NOMO-1 treated with DMSO at 0.1 percent for 48 hours (cell line): ENCODE measurements around the gene RNU1-2.
"Not testable (repeated sequence)": the region's sequence is repeated elsewhere in the genome, so short reads cannot be mapped to it uniquely, and the experiment has no call there.

Experiments used
- DNase-seq: peaks from one replicate; lab custom pipeline; 2025; ENCODE audit not compliant: unreplicated experiment; lab: John Stamatoyannopoulos, UW

Gene RNU1-2

DNA sequence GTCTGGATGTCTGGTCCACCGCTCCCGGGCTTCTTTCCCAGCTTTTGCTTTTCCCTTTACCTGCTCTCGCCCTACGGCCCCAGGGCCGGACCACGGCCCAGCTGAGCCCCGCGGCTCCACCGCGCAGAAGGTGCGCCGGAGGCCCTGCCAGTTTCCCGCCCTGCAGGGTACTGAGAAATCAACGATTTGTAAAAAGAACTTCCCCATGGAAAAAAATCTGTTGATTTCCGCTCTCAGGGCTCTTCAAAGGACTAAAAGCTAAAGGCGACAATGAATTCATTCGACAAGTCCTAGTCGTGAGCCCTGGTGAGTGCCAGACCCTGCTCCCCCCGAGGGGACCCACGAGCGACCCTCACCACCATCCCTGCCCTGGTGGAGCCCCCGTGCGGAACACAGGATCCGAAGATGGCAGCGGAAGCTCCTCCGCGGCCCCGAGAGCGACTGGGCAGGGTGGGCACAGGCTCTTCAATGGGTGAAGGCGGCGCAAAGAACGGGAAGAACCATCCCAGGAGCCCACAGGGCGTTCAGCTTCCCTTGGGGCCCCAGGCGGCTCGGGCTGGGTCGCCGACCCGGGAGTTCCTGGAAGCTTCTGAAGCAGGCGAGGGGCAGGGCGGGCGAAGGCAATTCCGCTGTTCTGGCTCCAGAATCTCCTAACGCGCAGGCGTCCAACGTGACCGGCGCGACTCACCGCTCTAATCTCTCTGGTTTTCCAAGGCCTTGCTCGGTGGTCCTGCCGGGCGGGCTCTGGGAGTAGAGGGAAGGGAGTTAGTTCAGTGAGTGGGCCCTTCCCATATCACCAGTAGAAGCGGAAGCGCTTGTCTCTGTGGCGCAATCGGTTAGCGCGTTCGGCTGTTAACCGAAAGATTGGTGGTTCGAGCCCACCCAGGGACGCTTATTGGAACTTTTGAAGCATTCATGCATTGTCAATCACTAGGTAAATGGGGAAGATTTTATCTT is 6.6 kb upstream of the RNU1-2 start:
- DNase-seq = peak; percentile 59

DNA sequence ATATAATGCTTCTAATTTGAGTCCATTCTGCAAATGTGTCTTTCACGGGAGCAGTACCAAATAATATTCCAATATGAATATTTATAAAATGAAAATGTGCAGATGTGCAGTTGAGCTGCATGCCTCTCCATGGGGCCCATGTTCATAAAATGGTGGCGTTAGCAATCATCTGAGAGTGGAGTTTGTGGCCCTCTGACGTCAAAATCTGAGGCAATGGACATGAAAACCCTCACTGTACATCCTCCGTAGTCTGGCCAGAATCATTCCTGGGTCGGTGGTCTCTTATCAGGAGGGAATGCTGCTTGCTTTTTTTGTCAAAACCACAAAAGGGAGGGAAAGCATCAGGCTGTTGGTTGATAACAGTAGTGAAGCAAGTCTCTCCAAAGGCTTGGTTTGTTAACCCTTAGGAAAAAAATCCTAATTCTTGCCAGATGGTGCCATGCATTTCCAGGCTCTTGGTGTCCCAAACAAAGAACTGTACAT is 5.2 kb upstream of the RNU1-2 start:
- DNase-seq = not testable (repeated sequence)

DNA sequence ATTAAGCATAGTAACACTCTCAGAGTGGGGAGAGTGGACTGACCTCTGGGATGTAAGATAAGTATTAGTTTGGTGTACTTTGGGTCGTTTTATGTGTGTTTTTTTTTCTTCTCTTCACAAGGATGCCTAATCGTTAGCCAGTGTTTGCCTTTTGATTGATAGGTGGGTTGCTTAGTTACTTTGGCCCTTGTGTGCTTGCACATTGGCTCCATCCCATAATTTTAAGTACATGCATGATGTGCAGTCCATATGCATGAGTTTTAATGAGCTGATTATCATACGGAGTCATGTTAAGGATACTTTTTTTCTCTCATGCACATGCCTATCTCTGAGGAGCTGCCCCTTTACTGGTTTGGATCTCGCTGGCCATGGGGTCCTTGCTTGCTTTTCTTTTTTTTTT is 4.7 kb upstream of the RNU1-2 start:
- not testable (repeated sequence) for DNase-seq

DNA sequence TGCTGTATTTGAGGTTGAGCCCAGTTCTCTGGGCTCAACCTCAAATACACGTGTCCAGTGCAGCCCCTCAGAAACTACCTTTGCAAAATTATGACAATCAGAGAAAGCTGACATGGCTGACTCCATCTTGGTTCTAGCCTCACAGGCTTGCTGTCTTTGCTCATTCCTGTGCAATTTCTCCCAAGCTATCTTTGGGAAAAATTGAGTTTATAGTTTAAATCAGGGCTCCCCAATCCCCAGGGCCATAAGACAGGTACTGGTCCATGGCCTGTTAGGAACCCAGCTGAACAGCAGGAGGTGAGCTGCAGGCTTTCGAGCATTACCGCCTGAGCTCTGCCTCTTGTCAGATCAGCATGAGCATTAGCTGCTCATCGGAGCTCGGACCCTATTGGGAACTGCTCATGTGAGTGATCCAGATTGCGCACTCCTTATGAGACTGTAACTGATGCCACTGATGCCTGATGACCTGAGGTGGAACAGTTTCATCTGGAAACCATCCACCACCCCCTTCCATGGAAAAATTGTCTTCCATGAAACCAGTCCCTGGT is 2.7 kb upstream of the RNU1-2 start:
- not testable (repeated sequence) for DNase-seq

DNA sequence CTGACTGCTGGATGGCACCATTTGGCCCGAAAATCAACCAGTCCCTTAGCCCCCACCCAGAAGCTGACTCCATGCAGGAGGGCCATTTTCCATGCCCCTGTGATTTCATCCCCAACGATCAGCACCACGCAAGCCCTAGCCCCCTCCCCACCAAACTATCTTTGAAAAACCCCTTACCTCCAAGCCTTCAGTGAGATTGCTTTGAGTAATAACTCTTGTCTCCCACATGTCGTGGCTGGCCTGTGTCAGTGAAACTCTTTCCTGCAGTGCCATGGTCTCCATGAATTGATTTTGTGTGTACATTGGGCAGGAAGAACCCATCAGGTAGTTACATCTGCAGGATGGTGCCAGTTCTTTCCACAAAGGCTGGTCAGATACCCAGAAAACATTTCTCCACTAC is 2.0 kb upstream of the RNU1-2 start:
- not testable (repeated sequence) for DNase-seq

DNA sequence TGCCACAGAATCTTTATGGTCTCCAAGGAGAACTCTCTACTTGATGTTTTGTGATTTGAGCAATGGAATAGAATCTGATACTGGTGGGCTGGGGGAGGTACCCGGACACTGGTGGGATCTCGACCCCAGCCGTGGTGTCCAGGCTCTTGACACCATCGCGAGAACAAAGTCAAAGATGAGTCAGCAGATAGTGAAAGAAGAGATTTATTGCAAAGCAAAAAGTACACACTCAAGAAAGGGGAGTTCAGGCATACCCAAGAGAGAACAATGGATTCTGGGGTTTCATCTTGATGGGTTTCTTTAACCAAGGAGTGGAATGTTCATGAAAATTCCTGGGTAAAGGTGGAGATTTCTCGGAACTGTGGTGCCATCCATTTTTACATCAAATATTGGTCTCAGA is 1.4 kb upstream of the RNU1-2 start:
- not testable (repeated sequence) for DNase-seq

DNA sequence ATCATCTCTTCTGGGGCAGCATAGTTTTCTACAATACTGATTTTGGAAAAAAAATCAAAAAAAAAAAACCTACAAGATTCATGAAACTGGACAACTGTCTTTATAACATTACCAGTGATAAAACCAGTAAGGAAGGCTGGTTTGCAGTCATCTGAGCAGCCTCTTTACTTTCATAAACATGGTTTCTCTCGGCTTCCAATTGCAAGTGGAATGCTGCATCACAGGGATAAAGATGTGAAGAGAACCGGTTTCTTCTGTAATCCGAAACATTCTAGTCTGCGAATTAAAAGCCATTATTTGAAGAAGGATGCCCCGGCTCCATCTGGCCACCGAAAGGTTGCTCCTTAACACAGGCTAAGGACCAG is 565 bp upstream of the RNU1-2 start:
- DNase-seq = not testable (repeated sequence)

DNA sequence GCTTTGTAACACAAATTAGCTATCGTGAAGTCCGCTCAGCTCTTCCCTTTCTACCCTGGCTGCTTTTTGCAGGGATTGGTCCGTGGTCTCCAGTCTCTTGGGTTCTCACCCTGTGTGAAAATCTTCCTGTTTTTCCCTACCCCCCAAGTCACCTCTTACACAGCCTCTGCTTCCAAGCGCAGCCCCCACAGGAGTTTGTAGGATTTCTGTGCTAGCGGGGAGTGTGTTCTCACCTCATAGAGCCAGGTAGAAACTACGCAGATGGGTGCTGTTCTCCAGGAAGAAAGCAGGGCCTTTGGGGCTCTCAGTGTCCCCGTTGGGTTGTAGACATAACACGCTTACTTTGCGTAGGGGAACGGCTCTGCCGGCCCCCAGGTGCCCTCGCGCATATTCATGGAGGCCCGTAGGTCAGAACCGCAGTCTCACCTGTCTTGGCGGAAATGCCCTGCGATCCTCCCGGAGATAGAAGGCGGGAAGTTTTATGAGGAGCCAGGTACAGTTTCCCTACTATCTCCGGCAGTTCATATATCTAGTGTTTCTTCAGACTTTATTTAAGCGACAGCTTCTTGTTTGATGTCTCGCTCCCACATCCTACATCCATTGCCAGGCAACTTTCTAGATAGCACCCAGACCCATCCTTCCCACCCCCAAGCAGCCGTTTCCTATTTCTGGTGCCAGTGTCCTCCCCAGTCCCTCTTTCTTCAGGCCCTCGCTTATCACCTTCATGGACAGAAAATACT is 706 bp downstream of the RNU1-2 start:
- DNase-seq = peak; percentile 50

DNA sequence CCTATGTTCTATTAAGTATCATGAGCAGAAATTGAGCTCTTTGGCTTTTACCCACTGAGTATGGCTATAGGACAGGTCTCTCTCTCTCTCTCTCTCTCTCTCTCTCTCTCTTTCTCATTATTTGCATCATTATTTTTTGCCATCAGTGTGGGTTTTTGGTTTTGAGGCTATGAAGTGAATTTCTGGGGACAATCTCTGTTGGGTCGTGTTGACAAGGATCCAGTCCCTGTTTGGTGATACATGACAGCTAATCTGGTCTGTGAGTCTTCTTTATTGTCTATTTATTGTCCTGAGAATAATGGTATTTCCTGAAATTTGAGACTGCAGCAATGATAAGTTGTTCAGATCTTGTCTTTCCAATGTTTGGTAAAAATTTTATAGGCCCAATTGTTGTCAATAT is 1.9 kb downstream of the RNU1-2 start:
- not testable (repeated sequence) for DNase-seq

DNA sequence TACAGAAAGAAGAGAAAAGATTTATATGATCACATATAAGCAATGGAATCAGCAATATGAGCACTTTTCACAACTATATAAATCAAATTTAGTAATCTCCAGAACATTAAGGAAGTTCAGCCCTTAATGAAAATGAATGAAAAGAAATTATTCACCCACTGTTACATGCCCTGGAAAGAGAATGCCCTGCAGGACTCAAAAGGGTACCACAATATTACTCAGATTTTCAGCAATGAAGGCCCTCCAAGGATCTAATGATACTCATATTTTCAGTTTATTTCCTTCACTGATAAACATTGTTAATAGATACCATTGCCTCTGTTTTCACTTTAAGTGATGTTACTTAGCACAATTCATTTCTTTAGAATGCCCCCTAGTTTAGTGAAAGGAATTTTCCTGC is 2.5 kb downstream of the RNU1-2 start:
- DNase-seq = not testable (repeated sequence)

DNA sequence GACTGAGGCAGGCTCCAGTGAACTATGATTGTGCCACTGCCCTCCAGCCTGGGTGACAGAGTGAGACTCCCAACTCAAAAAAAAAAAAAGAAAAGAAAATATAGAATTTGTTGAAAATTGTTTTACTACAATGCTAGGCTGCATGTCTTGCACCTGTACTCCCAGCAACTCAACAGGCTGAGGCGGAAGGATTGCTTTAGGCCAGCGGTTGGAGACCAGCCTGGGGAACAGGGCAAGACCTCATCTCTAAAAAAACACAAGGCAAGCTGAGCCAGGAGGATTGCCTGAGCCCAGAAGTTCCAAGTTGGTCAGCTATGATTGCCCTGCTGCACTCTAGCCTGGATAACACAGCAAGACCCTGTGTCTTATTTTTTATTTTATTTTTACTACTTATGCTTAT is 3.2 kb downstream of the RNU1-2 start:
- DNase-seq = not testable (repeated sequence)

DNA sequence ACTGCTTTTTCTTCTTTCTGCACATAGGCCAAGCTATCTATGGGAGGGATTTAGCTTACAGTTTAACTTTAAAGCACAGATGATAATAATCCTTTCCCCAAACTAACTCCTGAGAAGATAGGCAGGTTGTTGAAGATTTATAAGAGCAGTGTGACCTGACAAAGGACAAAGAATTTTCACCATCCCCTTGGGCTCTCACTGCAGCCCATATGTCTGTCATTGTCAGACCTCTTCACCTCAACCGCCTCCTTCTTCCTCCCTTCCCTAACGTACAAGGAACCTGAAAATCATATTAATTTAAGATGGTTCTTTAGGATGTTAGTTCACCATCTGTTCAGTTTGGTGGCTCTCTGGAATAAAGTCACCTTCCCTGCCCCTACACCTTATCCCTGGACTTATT is 5.0 kb downstream of the RNU1-2 start:
- peak; percentile 32 for DNase-seq

DNA sequence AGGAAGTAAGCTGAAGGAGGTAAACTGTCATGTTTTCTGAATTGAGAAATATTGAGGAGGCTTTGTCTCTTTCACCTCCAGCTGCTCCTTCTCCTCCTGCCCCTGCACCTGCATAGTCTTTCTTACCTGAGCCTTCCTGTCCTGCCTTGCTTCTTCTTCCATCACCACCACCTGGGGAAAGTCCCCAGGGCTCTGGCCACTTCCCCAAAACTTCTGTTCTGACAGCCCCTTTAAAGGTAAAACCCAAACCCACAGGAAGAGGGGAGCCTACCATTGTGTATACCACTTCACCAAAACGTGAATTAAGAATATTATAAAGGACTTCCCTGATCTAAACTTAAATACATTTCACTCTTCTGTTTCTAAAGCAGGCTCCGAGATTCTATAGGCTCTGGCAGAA is 5.6 kb downstream of the RNU1-2 start:
- not testable (repeated sequence) for DNase-seq

DNA sequence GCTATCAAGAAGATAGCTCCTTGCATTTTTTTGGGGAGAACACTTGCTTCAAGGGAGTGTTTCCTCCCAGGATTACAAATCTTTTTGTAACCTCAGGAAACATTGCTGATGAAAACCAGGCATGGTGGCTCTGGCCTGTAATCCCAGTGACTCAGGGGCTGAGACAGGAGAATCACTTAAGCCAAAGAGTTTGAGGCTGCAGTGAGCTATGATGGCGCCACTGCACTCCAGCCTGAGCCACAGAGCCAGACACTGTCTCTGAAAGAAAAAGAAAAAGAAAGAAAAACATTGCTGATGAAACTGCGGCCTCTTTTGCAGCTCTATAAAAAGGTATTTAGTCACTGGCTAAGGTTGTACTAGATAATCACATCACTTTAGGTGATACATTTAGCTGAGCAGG is 7.3 kb downstream of the RNU1-2 start:
- DNase-seq = no peak

DNA sequence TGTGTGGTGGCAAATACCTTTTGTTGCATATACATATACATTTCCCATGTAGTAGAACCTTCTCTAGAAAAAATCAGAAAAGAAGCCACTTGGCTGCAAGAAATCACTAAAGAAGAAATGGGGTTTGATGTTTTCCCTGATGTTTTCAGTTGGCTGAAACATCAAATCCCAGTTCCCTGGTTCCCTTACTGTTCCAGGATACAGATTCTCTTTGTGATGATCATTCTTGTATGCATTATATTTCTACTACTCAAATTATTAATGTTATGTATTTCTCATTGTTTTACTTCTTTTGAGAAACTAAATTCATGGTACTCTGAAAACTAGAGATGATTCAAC is 7.6 kb downstream of the RNU1-2 start:
- no peak for DNase-seq

DNA sequence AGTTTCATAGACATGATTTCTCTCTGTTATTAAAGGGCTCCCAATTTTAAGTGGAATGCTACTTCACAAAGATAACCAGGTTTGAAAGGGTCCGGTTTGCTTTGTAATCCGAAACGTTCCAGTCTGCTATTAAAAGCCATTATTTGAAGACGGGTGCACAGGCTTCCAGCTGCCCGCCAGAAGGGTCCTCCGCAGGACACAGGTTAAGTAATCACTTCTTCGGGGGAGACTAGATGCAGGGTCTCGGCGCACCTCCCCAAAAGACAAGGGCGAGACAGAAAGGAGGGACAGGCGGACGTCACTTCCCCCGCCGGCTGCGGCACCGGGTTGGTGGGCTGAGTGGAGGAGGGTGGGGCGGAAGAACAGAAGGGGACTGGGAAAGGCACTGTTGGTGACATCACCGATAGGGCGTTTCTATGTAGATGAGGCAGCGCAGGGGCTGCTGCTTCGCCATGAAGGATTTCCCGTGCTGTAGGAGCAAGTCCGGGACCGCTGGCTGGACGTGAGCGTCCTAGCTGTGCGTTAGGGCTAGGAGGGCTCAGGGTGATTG is 8.9 kb downstream of the RNU1-2 start:
- DNase-seq = peak; percentile 98

DNA sequence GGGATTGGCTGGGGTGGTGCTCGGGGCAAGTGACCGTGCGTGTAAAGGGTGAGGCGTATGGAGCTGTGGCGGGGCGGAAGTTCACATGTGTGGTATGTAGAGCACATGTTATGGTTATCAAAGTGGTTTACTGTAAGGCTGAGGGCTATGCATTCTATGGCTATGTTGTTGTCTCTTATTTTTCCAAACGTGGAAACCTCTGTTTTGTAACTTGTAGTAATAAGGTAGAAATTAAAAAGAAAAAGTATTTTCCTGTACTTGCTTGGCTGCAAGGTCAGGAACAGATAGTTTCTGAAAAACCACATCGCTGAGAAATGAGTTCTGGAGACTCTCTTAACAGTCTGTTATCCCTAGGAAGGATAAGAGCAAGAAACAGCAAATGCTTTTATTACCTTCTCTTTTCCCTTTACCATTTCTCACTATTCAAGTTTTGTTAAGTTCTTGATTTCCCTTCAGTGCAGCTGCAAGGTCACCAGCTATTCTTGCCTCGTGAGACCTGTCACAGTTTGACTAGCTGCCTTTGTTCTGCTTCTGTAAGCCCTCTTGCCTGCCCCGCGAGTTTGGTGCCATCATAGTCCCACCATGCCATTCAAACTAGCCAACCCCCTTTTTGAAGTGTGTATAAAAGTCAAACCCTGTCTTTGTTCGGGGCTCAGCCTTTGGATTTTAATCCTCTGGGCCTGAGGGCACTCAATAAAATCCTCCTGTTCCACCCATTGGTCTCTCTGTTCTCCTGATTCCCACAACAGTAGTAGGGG is 9.5 kb downstream of the RNU1-2 start:
- peak; percentile 91 for DNase-seq

DNA sequence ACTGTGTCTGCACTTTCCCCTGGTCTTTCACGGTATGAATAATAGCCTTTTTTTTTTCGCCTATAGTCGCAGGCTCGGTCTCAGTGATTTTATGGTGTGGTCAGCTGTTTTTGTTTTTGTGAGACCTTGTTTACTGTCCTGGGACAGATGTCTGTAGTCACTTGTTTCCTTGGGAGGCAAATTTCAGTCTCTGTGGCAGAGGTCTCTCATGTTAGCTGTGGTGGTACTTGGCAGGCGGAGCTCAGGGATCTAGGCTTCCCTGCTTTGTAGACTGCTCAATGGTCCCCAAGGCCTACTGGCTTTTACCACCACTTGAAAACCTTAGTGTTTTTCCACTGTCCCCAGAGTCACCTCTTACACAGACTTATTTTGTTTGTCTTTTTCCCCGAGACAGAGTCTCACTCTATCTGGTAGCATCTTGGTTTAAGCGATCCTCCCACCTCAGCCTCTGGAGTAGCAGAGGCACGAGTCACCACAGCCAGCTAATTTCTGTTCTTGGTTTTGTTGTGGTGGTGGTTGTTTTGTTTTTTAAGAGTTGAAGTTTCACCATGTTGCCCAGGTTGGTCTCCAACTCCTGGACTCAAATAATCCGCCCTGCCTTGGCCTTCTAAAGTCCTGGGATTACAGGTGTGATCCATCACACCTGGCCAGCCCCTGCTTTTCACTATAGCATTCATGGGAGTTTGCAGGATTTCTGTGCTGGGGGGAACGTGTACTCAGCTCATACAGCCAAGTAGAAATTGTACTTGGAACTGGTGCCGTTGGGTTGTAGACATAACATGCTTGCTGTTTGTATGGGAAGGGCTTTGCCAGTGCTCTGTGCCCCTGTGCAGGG is 10.3 kb downstream of the RNU1-2 start:
- DNase-seq = no peak

DNA sequence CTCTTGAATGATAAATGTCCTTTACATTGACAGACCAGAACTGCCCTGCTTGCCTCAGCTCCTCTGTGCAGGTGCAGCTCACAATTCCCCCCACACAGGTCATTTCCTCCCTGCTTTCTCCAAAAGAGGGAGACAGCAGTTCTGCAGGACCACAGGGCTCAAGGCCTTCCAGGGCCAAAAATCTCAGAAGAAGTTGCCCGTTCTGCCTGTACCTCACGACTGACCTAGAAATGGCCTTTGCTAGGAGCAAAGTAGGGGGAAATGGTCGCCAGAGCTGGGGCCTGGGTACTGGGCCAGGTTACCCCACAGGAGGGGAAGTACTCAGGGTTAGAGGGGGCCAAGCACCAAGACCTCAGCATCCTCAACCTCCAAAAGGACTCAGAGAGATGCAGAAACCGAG is 11.1 kb downstream of the RNU1-2 start:
- no peak for DNase-seq
